HG02610 (cell line): ENCODE measurements around the gene PPP2R5B.

Source experiments
- ATAC-seq: cut with Tn5 transposase; IDR thresholded peaks from one replicate; pipeline ENCODE4 v1.9.1; 2021; ENCODE audit warnings: mild to moderate bottlenecking, moderate library complexity; ENCODE audit not compliant: unreplicated experiment

PPP2R5B gene

DNA sequence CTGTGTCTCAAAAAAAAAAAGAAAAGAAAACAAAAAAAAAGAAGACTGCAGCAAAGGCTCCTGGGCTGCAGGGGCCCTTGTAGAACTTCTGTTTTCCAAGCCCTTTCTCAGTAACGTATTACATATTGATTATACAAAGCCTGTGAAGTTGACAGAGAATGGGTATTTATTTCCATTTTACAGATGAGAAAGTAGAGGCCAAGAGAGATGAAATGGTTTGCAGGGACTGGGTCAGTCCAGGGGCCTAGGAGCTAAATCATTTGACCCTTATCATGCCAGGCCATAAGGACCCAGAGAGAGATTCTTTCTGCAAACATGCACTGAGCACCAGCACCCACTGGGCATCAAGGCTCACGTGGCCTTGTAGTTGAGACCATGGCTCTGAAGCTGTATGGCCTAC is 4.5 kb downstream of the PPP2R5B start:
- no peak for ATAC-seq

DNA sequence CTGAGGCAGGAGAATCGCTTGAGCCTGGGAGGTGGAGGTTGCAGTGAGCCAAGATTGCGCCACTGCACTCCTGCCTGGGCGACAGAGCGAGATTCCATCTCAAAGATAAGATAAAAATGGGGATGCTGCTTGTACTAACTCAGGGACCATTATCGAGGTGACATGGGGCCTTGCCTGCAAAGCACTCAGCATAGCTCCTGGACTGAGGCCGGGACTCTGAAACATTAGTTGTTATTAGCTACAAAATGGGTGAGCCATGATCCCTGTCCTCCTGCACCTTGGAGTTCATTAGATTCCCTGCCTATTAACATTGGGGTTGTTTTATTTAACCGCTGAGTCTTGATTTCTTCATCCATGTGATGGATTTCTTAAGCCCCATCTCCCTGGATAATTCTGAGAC is 5.1 kb downstream of the PPP2R5B start:
- no peak for ATAC-seq

DNA sequence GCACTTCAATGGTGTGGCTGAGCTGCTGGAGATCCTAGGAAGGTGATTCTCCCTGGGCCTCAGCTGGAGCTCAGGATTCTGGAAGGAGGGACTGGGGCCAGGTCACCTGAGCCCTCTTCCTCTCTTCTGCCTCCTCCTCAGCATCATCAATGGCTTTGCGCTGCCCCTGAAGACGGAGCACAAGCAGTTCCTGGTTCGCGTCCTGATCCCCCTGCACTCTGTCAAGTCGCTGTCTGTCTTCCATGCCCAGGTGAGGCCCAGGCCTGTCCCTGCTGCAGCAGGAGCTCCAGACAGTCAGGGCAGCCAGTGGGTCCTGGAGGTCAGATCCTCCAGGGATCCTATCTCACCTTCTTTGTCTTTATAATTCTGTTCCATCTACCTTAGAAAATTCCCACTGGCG is 5.9 kb downstream of the PPP2R5B start:
- ATAC-seq = no peak

GRCh38 chr11:64931290-64931689 is 6.8 kb downstream of the PPP2R5B start:
- ATAC-seq = no peak

- ATAC-seq = no peak
Measured at GRCh38 chr11:64932324-64932723, 7.8 kb downstream of the PPP2R5B start.

- ATAC-seq = no peak
Measured at GRCh38 chr11:64933213-64933934, 8.9 kb downstream of the PPP2R5B start.

- ATAC-seq = no peak
Measured at GRCh38 chr11:64933935-64934681, 9.6 kb downstream of the PPP2R5B start.

- no peak for ATAC-seq
Measured at GRCh38 chr11:64934682-64935358, 10.3 kb downstream of the PPP2R5B start.

DNA sequence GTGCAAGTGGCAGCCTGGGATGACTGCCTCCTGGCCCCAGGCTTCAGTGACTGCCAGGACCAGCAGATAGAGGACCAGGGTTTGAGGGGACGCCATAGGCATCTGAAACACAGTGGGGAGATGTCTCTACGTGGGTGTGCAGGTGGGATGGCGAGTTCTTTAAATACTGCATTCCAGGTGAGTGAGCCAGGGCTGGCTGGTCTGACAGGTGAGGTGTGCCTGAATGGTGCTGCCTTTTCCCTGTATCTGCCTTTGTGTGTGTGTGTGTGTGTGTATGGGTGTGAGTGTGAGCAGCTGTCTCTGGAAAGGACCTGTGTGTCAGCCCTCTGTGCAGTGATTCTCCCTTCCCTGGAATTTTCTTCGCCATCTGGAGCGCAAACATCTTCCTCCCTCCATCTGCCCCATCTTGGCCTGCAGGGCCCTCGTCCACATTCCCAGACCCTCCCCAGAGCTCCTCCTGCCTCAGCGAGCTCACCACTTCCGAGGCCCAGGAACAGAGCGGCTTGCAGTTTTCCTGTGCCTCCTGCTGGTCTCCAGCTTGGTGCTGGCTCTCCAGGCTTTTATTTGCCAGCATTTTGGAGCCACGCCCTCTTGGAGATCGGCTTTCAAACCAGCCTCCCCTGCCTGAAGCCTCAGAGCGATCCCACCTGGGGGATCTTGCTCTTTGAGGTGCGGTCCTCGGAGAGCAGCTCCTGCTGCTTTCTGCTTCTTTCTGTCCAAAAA is 11.0 kb downstream of the PPP2R5B start, which contains the start of gene GPHA2:
Gene GPHA2, minus strand, starts transcription at position 535 of the 723 bp plus-strand sequence. Its CDS starts 433 bp downstream, at position 102.
- no peak for ATAC-seq

DNA sequence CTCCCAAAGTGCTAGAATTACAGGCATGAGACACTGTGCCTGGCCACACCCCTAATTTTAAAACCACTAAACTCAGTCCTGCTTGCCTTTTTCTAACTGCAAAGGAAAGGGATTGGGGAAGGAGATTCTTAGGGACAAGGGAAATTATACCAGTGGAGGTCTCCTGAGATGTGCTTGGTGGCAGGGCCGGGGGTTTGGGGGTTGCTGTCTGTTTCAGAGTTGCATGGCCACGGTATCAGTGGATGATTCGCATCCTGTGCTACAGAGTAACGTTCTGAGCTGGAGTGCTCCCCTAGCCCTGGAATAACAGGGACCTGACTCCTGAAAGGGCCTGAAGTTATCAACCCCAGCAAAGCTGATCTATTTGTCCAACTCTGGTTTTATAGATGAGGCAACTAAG is 12.1 kb downstream of the PPP2R5B start:
- no peak for ATAC-seq

DNA sequence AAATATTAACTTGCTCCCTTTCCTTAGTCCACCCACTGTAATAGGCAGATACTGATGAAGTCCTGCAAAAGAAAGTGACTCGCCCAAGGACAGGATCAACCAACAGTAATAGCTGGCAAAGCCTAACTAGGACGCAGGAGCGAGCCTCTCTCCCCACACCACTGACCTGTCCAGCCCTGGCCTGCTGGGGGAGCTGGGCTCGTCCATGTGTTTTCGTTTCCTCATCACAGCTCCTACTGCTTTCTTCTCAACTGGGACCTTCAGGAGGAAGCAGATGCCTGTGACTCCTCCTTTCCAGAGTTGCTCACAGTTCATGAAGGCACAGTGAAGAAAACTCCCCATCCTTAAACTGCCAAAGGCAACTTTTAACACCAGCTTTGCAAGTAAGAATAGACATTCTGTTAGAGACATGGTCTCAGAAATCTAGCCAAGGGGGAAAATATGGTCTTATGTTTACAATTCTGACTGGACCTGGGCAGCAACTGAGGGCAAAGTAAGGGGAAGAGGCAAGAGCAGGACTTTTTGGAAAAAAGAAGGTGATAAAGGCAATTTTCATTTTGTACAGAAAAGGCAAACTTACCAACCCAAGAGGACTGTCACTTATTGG is 22.8 kb downstream of the PPP2R5B start:
- ATAC-seq = no peak

GRCh38 chr11:64951529-64951928 is 27.0 kb downstream of the PPP2R5B start:
- no peak for ATAC-seq

GRCh38 chr11:64954201-64954600 is 29.7 kb downstream of the PPP2R5B start:
- no peak for ATAC-seq

GRCh38 chr11:64959498-64959897 is 35.0 kb downstream of the PPP2R5B start:
- no peak for ATAC-seq

- no peak for ATAC-seq
Measured at GRCh38 chr11:64960719-64961118, 36.2 kb downstream of the PPP2R5B start.

GRCh38 chr11:64963072-64963631 is 38.7 kb downstream of the PPP2R5B start:
- no peak for ATAC-seq

DNA sequence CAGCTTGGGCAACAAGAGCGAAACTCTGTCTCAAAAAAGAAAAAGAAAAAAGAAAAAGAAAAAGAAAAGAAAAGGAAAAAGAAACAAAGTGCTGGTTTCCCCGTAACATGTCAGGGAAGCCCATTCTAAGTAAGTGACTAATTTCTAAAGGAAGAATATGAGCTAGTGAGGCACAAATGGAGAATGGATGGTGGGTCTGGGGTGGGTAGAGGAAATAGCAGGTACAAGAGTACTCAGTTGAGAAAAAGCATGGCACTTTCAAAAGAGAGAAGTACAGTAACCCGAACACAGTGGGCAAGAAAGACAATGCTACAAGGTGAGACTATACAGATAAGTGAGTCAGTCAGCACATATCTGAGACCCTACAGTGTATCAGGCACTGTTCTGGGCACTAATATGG is 42.9 kb downstream of the PPP2R5B start:
- no peak for ATAC-seq

GRCh38 chr11:64969209-64969608 is 44.7 kb downstream of the PPP2R5B start:
- no peak for ATAC-seq

GRCh38 chr11:64970731-64971151 is 46.3 kb downstream of the PPP2R5B start:
- ATAC-seq = no peak
